ENCODE results near the gene FOS.
A peak's percentile ranks its signal among the peaks of the same experiment; 100 is the strongest.

The FOS gene

GRCh38 chr14:75250800-75251199 lies 27.8 kb upstream of the FOS start:
- DNase-seq (ENCODE audit: low read depth in 2 of 2), result no peak

- DNase-seq (ENCODE audit: low read depth in 2 of 2), result no peak
These were observed 26.3 kb upstream of the FOS start for GRCh38 chr14:75252254-75252837.

- DNase-seq (ENCODE audit: low read depth in 2 of 2), result no peak
These were observed 24.2 kb upstream of the FOS start for GRCh38 chr14:75254381-75254822.

GRCh38 chr14:75254901-75255584 lies 23.6 kb upstream of the FOS start:
- DNase-seq (ENCODE audit: low read depth in 2 of 2), result no peak

- DNase-seq (ENCODE audit: low read depth in 2 of 2), result no peak
These were observed 20.4 kb upstream of the FOS start for GRCh38 chr14:75258079-75258802.

GRCh38 chr14:75258803-75259509 lies 19.7 kb upstream of the FOS start:
- peak; percentile 99 for DNase-seq (ENCODE audit: low read depth in 2 of 2)

GRCh38 chr14:75259510-75259855 lies 19.1 kb upstream of the FOS start:
- DNase-seq (ENCODE audit: low read depth in 2 of 2), result no peak

- no peak for DNase-seq (ENCODE audit: low read depth in 2 of 2)
These were observed 18.4 kb upstream of the FOS start for GRCh38 chr14:75260025-75260763.

GRCh38 chr14:75261820-75262219 lies 16.8 kb upstream of the FOS start:
- DNase-seq (ENCODE audit: low read depth in 2 of 2), result no peak

GRCh38 chr14:75262641-75263040 lies 16.0 kb upstream of the FOS start:
- DNase-seq (ENCODE audit: low read depth in 2 of 2), result no peak

GRCh38 chr14:75264036-75264435 lies 14.6 kb upstream of the FOS start:
- DNase-seq (ENCODE audit: low read depth in 2 of 2), result no peak

- no peak for DNase-seq (ENCODE audit: low read depth in 2 of 2)
These were observed 11.4 kb upstream of the FOS start for GRCh38 chr14:75267141-75267721.

GRCh38 chr14:75268633-75269550 lies 9.7 kb upstream of the FOS start:
- no peak for DNase-seq (ENCODE audit: low read depth in 2 of 2)

GRCh38 chr14:75271514-75271913 lies 7.1 kb upstream of the FOS start:
- DNase-seq (ENCODE audit: low read depth in 2 of 2), result no peak

- no peak for DNase-seq (ENCODE audit: low read depth in 2 of 2)
These were observed 5.2 kb upstream of the FOS start for GRCh38 chr14:75273272-75274049.

- DNase-seq (ENCODE audit: low read depth in 2 of 2), result no peak
These were observed 4.4 kb upstream of the FOS start for GRCh38 chr14:75274050-75274898.

GRCh38 chr14:75274899-75275569 lies 3.6 kb upstream of the FOS start:
- DNase-seq (ENCODE audit: low read depth in 2 of 2), result peak; percentile 43 to 45

- no peak for DNase-seq (ENCODE audit: low read depth in 2 of 2)
These were observed 3.0 kb upstream of the FOS start for GRCh38 chr14:75275598-75275997.

Measured in stimulated activated CD8-positive, alpha-beta memory T cell treated with anti-CD3 and anti-CD28 coated beads, Interleukin-7, amount 100 ng/mL, for 4 hours (primary cell).